ENCODE results near the gene HOATZ. TPM values are rescaled to one million over a fixed set of nuclear protein-coding genes. Genes with fewer than 3 reads are reported as not detected.

HOATZ gene
- polyA plus RNA-seq, 1 experiment = not detected

GRCh38 chr11:111585371-111585770 lies 70.8 kb downstream of the HOATZ start:
- no peaks in the 10 kb centered on the region for H3K36me3 ChIP-seq (ENCODE audit: control insufficient read depth, insufficient read depth, low read length)
- H3K4me3 ChIP-seq (ENCODE audit: low read depth, low read length) = no peak overlapping the region
- no peak for DNase-seq (ENCODE audit: low read depth)
- ChIA-PET POLR2A (no interaction called here), CTCF (interaction anchor here (0.6 to 5.5 kb wide), 10 partner anchors 13 to 396 kb away, joined by 3 to 42 read pairs (median 3); no protein-coding TSS in a partner anchor)
- TF ChIP-seq CTCF (IDR thresholded peaks at IDR 0.05; ENCODE audit: insufficient read depth, low read depth, low read length) = no peak
- H3K27me3 ChIP-seq (ENCODE audit: control insufficient read depth, insufficient read depth, low read length) = no peaks in the 10 kb centered on the region

GRCh38 chr11:111586388-111586831 lies 71.8 kb downstream of the HOATZ start:
- H3K36me3 ChIP-seq (ENCODE audit: control insufficient read depth, insufficient read depth, low read length) = no peaks in the 10 kb centered on the region
- no peaks in the 10 kb centered on the region for H3K27me3 ChIP-seq (ENCODE audit: control insufficient read depth, insufficient read depth, low read length)
- no peak for DNase-seq (ENCODE audit: low read depth)
- POLR2A ChIA-PET = no interaction called here
- peak; percentile 70 for TF ChIP-seq CTCF (IDR thresholded peaks at IDR 0.05; ENCODE audit: insufficient read depth, low read depth, low read length)
- no peak overlapping the region for H3K4me3 ChIP-seq (ENCODE audit: low read depth, low read length)
- CTCF ChIA-PET = interaction anchor here (0.6 to 5.5 kb wide), 27 partner anchors 8 to 264 kb away, joined by 3 to 42 read pairs (median 5); no protein-coding TSS in a partner anchor

Small RNA genes within 50 kb of the gene (small RNA-seq; reads per million reads assigned to genes)
- gene MIR34B (ENCODE audit: insufficient read length, low read depth, low replicate concordance) (45.5 reads per million, percentile 88 among the genes with 10 or more reads in this experiment), gene MIR34C (ENCODE audit: insufficient read length, low read depth, low replicate concordance) (86.8 reads per million, percentile 91 among the genes with 10 or more reads in this experiment)

Other genes starting within 250 kb of the HOATZ start
- not detected in 2 replicates for gene POU2AF3, start 216.2 kb upstream of the HOATZ start, polyA plus RNA-seq (2011; rRNA removed)
- gene POU2AF1, start 135.5 kb upstream of the HOATZ start, polyA plus RNA-seq (2011; rRNA removed) = not detected in 2 replicates
- gene BTG4, start 2.4 kb upstream of the HOATZ start, polyA plus RNA-seq (2011; rRNA removed) = 0.11 TPM in 1 of 2 replicates, not detected in the other
- 253 and 302 TPM in 2 replicates for gene LAYN, start 25.9 kb downstream of the HOATZ start, polyA plus RNA-seq (2011; rRNA removed)
- 17.6 and 24.2 TPM in 2 replicates for gene SIK2, start 87.7 kb downstream of the HOATZ start, polyA plus RNA-seq (2011; rRNA removed)

All from BJ (cell line).